SK-N-SH treated with all-trans-retinoic acid at 6 μM for 48 hours (cell line): ENCODE results near the gene STARD13.

Source experiments
- ATAC-seq: fragments of 200-7000 bp; cut with Tn5 transposase; 3 replicates; pipeline ENCODE4 v1.9.1; 2020; ENCODE audit warnings: mild to moderate bottlenecking, moderate library complexity
- ARNTL ChIP-seq: fragments of 450-650 bp; formaldehyde crosslinking; IDR thresholded peaks from 2 replicates; pipeline ENCODE4 v1.5.0; 2020; ENCODE audit warnings: low read depth, mild to moderate bottlenecking, moderate library complexity, borderline replicate concordance
- BACH2 ChIP-seq: fragments of 250-450 bp; sonication (Bioruptor Pico); IDR thresholded peaks from 2 replicates; pipeline ENCODE4 v1.9.0; 2021; ENCODE audit warnings: mild to moderate bottlenecking, borderline replicate concordance
- CSDC2 ChIP-seq: fragments of 250-450 bp; sonication (Bioruptor Pico); IDR thresholded peaks from 2 replicates; pipeline ENCODE4 v1.5.0; 2020; ENCODE audit warnings: mild to moderate bottlenecking, moderate library complexity
- ESRRG ChIP-seq: fragments of 250-450 bp; sonication (Bioruptor Pico); IDR thresholded peaks from 2 replicates; pipeline ENCODE4 v1.6.1; 2021; ENCODE audit warnings: mild to moderate bottlenecking
- GLIS3 ChIP-seq: fragments of 250-450 bp; sonication (Bioruptor Pico); IDR thresholded peaks from 2 replicates; pipeline ENCODE4 v1.5.0; 2020; ENCODE audit warnings: mild to moderate bottlenecking, moderate library complexity
- ISL1 ChIP-seq: fragments of 250-450 bp; sonication (Bioruptor Pico); IDR thresholded peaks from 2 replicates; pipeline ENCODE4 v2.1.2; 2022; ENCODE audit warnings: mild to moderate bottlenecking, moderate library complexity
- OSR1 ChIP-seq: fragments of 250-450 bp; sonication (Bioruptor Pico); IDR thresholded peaks from 2 replicates; pipeline ENCODE4 v1.8.0; 2022; ENCODE audit warnings: moderate library complexity, mild to moderate bottlenecking, inconsistent platforms
- PPARA ChIP-seq: fragments of 250-450 bp; sonication (Bioruptor Pico); IDR thresholded peaks from 2 replicates; pipeline ENCODE4 v1.5.0; 2020; ENCODE audit warnings: mild to moderate bottlenecking, borderline replicate concordance
- RARB ChIP-seq: fragments of 250-450 bp; sonication (Bioruptor Pico); IDR thresholded peaks from 2 replicates; pipeline ENCODE4 v1.8.0; 2021; ENCODE audit warnings: mild to moderate bottlenecking, moderate library complexity
- TCF4 ChIP-seq: fragments of 250-450 bp; sonication (Bioruptor Pico); IDR thresholded peaks from 2 replicates; pipeline ENCODE4 v1.8.0; 2021; ENCODE audit warnings: mild to moderate bottlenecking, moderate library complexity, borderline replicate concordance
- TOX ChIP-seq: fragments of 250-450 bp; sonication (Bioruptor Pico); IDR thresholded peaks from 2 replicates; pipeline ENCODE4 v1.8.0; 2021; ENCODE audit warnings: mild to moderate bottlenecking, moderate library complexity, borderline replicate concordance
- ZC3H10 ChIP-seq: fragments of 250-450 bp; sonication (Bioruptor Pico); IDR thresholded peaks from 2 replicates; pipeline ENCODE4 v1.5.1; 2021; ENCODE audit warnings: mild to moderate bottlenecking, moderate library complexity
- ZNF70 ChIP-seq: fragments of 450-650 bp; formaldehyde crosslinking; IDR thresholded peaks from 2 replicates; pipeline ENCODE4 v1.5.0; 2020; ENCODE audit warnings: mild to moderate bottlenecking, moderate library complexity
- ZNF8 ChIP-seq: fragments of 450-650 bp; formaldehyde crosslinking; IDR thresholded peaks from 2 replicates; pipeline ENCODE4 v1.5.0; 2020; ENCODE audit warnings: mild to moderate bottlenecking, moderate library complexity
- TF ChIP-seq, protein P1 (sequence below): fragments of 250-450 bp; sonication (Bioruptor Pico); IDR thresholded peaks from 2 replicates; pipeline ENCODE4 v1.5.0; 2020; ENCODE audit warnings: mild to moderate bottlenecking, moderate library complexity
- TF ChIP-seq, protein P2 (sequence below): fragments of 250-450 bp; sonication (Bioruptor Pico); IDR thresholded peaks from 2 replicates; pipeline ENCODE4 v1.8.0; 2021; ENCODE audit warnings: low read depth, mild to moderate bottlenecking, moderate library complexity, borderline replicate concordance
- TF ChIP-seq, protein P3 (sequence below): fragments of 250-450 bp; sonication (Bioruptor Pico); IDR thresholded peaks from 2 replicates; pipeline ENCODE4 v1.8.0; 2020; ENCODE audit warnings: mild to moderate bottlenecking, moderate library complexity, borderline replicate concordance
- TF ChIP-seq, protein P4 (sequence below): fragments of 250-450 bp; sonication (Bioruptor Pico); IDR thresholded peaks from 2 replicates; pipeline ENCODE4 v1.5.1; 2020; ENCODE audit warnings: low read depth, mild to moderate bottlenecking, moderate library complexity

STARD13 gene

DNA sequence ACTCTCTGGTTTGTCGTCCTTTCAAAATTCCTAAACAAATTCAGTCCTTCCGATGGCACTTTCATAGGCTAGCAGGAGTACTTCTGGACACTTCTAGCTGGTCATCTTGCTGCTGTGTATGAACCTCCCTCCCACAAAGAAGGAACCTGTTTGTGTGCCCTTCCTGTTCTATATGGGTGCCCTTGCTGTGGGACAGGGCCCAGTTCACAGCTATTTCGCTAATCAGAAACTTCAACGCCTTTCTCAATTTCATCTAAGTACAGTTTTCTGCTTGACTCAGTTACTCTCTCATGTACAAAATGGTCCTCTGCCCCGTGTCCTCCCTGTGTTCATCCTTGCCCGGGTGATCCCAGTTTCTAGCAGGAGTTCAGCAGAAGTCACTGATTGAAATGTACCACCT lies 96.1 kb downstream of the STARD13 start:
- TF ChIP-seq TOX (CRISPR knock-in tag) (no peak), ZNF70 (CRISPR knock-in tag) (no peak), ZC3H10 (CRISPR knock-in tag) (no peak), ZNF8 (CRISPR knock-in tag) (no peak), GLIS3 (CRISPR knock-in tag) (no peak), ESRRG (CRISPR knock-in tag) (no peak), PPARA (CRISPR knock-in tag) (no peak), TCF4 (no peak), OSR1 (no peak), RARB (CRISPR knock-in tag) (no peak)
- TF ChIP-seq, protein P1, sequence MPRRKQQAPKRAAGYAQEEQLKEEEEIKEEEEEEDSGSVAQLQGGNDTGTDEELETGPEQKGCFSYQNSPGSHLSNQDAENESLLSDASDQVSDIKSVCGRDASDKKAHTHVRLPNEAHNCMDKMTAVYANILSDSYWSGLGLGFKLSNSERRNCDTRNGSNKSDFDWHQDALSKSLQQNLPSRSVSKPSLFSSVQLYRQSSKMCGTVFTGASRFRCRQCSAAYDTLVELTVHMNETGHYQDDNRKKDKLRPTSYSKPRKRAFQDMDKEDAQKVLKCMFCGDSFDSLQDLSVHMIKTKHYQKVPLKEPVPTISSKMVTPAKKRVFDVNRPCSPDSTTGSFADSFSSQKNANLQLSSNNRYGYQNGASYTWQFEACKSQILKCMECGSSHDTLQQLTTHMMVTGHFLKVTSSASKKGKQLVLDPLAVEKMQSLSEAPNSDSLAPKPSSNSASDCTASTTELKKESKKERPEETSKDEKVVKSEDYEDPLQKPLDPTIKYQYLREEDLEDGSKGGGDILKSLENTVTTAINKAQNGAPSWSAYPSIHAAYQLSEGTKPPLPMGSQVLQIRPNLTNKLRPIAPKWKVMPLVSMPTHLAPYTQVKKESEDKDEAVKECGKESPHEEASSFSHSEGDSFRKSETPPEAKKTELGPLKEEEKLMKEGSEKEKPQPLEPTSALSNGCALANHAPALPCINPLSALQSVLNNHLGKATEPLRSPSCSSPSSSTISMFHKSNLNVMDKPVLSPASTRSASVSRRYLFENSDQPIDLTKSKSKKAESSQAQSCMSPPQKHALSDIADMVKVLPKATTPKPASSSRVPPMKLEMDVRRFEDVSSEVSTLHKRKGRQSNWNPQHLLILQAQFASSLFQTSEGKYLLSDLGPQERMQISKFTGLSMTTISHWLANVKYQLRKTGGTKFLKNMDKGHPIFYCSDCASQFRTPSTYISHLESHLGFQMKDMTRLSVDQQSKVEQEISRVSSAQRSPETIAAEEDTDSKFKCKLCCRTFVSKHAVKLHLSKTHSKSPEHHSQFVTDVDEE (CRISPR knock-in tag): no peak
- TF ChIP-seq, all 23 proteins: peak for 0
- ATAC-seq: no peak

DNA sequence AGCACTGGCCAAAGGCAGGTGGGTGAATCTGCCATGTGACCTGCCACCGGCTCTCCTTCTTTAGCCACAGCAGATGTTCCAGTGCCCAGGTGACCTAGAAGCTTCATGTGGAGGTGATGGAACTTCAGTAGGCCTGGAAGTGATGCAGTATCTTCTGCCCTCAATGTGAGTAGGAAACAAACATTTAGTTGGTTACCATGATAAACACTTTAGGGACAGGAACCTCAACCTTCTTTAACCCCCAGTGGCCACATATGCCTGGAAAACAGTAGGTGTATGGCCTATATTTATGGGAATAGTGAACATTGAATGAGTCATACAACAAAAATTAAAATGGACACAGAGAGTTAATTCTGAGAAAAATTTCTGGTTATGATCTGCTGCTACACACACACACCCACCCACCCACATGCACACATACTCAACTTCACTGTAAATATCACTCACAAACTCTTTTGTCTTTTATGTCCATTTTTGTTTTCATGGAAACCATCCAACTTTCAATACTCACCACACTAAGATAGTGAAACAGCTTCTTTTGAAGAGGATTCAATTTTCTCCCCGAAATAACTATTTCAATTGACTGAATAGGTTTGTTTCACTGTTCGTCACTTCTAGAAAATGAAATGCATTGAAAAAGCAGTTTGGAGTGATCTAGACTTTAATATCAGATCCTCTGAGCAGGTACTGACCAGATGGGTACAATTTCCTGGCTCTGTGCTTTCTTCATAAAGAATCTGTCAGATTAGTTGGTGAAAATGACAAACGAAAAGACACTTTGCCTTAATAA lies 97.3 kb downstream of the STARD13 start:
- no peak for TF ChIP-seq TOX (CRISPR knock-in tag)
- TF ChIP-seq ISL1 (CRISPR knock-in tag): peak; percentile 35; the same call in 1 of the 2 replicates
- TF ChIP-seq, protein P2, sequence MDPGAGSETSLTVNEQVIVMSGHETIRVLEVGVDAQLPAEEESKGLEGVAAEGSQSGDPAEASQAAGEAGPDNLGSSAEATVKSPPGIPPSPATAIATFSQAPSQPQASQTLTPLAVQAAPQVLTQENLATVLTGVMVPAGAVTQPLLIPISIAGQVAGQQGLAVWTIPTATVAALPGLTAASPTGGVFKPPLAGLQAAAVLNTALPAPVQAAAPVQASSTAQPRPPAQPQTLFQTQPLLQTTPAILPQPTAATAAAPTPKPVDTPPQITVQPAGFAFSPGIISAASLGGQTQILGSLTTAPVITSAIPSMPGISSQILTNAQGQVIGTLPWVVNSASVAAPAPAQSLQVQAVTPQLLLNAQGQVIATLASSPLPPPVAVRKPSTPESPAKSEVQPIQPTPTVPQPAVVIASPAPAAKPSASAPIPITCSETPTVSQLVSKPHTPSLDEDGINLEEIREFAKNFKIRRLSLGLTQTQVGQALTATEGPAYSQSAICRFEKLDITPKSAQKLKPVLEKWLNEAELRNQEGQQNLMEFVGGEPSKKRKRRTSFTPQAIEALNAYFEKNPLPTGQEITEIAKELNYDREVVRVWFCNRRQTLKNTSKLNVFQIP (CRISPR knock-in tag): no peak
- TF ChIP-seq PPARA (CRISPR knock-in tag): no peak
- TF ChIP-seq ESRRG (CRISPR knock-in tag): no peak
- no peak for TF ChIP-seq ZC3H10 (CRISPR knock-in tag)
- ATAC-seq: peak; percentile 11; the same call in 2 of the 3 replicates

DNA sequence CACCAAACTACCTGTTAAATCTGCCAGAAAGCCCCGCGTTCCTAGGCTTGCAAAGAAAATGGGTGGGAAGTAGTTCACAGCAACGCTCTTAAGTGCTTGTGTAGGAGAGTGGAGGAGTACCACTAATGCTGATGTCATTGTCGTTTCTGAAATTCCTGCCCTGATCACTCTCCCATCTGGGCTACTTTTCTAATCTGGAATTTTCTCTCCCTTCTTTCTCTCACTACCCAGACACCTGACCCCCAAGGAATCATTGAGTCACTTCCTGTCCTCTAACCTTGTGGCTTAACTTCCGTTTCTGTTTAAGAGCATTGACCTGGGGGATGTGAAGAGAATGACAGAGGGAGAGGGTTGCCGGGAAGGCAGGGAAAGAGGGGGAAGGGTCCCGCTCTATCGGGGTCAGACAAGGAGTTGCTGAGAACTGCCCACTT lies 98.7 kb downstream of the STARD13 start:
- TF ChIP-seq ISL1 (CRISPR knock-in tag): 0 out of 2 replicates have a peak, but pooled peaks have one; percentile 16
- TF ChIP-seq, protein P3, sequence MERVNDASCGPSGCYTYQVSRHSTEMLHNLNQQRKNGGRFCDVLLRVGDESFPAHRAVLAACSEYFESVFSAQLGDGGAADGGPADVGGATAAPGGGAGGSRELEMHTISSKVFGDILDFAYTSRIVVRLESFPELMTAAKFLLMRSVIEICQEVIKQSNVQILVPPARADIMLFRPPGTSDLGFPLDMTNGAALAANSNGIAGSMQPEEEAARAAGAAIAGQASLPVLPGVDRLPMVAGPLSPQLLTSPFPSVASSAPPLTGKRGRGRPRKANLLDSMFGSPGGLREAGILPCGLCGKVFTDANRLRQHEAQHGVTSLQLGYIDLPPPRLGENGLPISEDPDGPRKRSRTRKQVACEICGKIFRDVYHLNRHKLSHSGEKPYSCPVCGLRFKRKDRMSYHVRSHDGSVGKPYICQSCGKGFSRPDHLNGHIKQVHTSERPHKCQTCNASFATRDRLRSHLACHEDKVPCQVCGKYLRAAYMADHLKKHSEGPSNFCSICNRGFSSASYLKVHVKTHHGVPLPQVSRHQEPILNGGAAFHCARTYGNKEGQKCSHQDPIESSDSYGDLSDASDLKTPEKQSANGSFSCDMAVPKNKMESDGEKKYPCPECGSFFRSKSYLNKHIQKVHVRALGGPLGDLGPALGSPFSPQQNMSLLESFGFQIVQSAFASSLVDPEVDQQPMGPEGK (CRISPR knock-in tag): no peak
- TF ChIP-seq, all 23 proteins: peak for 1
- ATAC-seq: no peak

DNA sequence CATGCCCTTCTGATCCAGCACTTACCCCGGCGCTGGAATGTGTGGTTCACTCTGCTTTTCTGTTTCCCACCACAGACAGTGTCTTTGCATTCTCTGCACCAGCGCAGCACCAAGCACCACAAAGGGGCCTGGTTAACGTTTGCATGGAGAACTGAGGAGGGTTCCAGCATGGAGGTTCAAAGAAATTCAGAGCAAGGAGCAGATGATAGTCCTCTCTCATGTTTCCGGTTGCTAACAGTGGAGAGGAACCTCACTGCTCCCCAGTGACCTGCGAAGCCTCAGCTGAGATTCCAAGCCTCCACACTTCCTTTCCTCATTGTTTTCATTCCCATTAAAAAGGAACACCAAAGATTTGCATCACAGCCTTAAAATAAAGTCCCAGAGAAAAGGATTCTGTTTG lies 99.7 kb downstream of the STARD13 start:
- no peak for ATAC-seq
- no peak for TF ChIP-seq ARNTL (CRISPR knock-in tag)
- TF ChIP-seq, protein P3 (CRISPR knock-in tag): no peak
- TF ChIP-seq, protein P2 (CRISPR knock-in tag): no peak
- no peak for TF ChIP-seq BACH2 (CRISPR knock-in tag)
- TF ChIP-seq, protein P4, sequence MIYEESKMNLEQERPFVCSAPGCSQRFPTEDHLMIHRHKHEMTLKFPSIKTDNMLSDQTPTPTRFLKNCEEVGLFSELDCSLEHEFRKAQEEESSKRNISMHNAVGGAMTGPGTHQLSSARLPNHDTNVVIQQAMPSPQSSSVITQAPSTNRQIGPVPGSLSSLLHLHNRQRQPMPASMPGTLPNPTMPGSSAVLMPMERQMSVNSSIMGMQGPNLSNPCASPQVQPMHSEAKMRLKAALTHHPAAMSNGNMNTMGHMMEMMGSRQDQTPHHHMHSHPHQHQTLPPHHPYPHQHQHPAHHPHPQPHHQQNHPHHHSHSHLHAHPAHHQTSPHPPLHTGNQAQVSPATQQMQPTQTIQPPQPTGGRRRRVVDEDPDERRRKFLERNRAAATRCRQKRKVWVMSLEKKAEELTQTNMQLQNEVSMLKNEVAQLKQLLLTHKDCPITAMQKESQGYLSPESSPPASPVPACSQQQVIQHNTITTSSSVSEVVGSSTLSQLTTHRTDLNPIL (CRISPR knock-in tag): no peak
- TF ChIP-seq TCF4: no peak
- no peak for TF ChIP-seq ISL1 (CRISPR knock-in tag)
- TF ChIP-seq CSDC2 (CRISPR knock-in tag): no peak
- TF ChIP-seq, protein P1 (CRISPR knock-in tag): no peak
